ENCODE measurements around the gene ZFAND2B. TPM values are rescaled to one million over a fixed set of nuclear protein-coding genes. Genes with fewer than 3 reads are reported as not detected.

ZFAND2B gene
- total RNA-seq, 1 experiment from 2014 or later: 19.5 TPM

DNA sequence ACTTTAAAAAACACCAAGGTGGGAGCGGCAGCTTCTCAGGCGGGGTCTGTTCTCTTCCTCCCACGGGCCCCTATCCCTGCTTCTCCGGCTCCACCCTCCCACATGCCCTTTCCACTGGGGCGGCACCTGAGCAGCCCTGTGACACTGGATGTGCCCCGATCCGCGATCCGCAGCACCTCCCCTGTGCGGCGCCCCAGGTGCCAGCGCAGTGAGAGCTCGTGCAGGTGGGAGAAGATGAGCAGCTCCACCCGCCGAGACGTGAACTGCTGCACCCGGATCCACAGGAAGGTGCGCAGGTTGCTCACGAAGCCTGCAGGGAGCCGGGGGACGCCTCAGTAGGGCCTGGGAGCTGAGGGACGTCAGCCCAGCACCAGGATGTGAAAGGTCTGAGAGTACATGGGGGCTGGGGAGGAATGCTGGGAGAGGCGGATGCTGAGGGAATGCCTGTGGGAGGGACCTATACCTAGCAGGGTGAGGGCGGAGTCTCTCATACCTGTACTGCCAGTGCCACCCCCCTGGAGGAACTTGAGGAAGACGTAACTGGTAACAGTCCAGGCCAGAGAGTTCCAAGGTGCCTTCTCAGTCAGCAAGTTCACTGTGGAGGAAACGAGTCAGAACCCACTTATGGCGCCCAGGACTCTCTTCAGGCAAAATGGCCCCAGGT is 9.4 kb downstream of the ZFAND2B start:
- H3K27ac Mint-ChIP-seq: no peak overlapping the region; the same call in 1 of the 2 replicates
- H3K36me3 Mint-ChIP-seq: peaks cover 43% of the 10 kb centered on the region
- no peak overlapping the region for H3K4me3 Mint-ChIP-seq
- ChIA-PET POLR2A (interaction anchor here (0.7 kb wide), 1 partner anchor 79 kb away, joined by 3 read pairs; no protein-coding TSS in a partner anchor), CTCF (interaction anchor here (0.9 to 1.4 kb wide), 4 partner anchors 79 to 314 kb away, joined by 3 to 4 read pairs (median 3); no protein-coding TSS in a partner anchor)
- no peaks in the 10 kb centered on the region for H3K27me3 Mint-ChIP-seq (ENCODE audit: low read depth)
- H3K9me3 Mint-ChIP-seq: no peaks in the 10 kb centered on the region
- DNase-seq (ENCODE audit: low spot score) (peak; percentile 27), ATAC-seq (peak; percentile 10)
- peaks cover 25% of the 10 kb centered on the region for H3K4me1 Mint-ChIP-seq
- TF ChIP-seq, protein P1, sequence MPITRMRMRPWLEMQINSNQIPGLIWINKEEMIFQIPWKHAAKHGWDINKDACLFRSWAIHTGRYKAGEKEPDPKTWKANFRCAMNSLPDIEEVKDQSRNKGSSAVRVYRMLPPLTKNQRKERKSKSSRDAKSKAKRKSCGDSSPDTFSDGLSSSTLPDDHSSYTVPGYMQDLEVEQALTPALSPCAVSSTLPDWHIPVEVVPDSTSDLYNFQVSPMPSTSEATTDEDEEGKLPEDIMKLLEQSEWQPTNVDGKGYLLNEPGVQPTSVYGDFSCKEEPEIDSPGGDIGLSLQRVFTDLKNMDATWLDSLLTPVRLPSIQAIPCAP (CRISPR knock-in tag; IDR thresholded peaks at IDR 0.05): no peak
- TF ChIP-seq FOXJ3 (CRISPR knock-in tag; IDR thresholded peaks at IDR 0.05; ENCODE audit: borderline replicate concordance) (no peak), ZNF138 (CRISPR knock-in tag; conservative IDR thresholded peaks at IDR 0.05) (no peak), ESRRA (CRISPR knock-in tag; IDR thresholded peaks at IDR 0.05; ENCODE audit: borderline replicate concordance) (no peak), SMAD4 (CRISPR knock-in tag; IDR thresholded peaks at IDR 0.05) (no peak), PRRX2 (CRISPR knock-in tag; IDR thresholded peaks at IDR 0.05) (no peak), ZBTB21 (CRISPR knock-in tag; IDR thresholded peaks at IDR 0.05; ENCODE audit: borderline replicate concordance) (no peak), TEAD4 (CRISPR knock-in tag; IDR thresholded peaks at IDR 0.05) (no peak)
- TF ChIP-seq, protein P2, sequence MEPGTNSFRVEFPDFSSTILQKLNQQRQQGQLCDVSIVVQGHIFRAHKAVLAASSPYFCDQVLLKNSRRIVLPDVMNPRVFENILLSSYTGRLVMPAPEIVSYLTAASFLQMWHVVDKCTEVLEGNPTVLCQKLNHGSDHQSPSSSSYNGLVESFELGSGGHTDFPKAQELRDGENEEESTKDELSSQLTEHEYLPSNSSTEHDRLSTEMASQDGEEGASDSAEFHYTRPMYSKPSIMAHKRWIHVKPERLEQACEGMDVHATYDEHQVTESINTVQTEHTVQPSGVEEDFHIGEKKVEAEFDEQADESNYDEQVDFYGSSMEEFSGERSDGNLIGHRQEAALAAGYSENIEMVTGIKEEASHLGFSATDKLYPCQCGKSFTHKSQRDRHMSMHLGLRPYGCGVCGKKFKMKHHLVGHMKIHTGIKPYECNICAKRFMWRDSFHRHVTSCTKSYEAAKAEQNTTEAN (CRISPR knock-in tag; IDR thresholded peaks at IDR 0.05): no peak
- TF ChIP-seq, protein P3, sequence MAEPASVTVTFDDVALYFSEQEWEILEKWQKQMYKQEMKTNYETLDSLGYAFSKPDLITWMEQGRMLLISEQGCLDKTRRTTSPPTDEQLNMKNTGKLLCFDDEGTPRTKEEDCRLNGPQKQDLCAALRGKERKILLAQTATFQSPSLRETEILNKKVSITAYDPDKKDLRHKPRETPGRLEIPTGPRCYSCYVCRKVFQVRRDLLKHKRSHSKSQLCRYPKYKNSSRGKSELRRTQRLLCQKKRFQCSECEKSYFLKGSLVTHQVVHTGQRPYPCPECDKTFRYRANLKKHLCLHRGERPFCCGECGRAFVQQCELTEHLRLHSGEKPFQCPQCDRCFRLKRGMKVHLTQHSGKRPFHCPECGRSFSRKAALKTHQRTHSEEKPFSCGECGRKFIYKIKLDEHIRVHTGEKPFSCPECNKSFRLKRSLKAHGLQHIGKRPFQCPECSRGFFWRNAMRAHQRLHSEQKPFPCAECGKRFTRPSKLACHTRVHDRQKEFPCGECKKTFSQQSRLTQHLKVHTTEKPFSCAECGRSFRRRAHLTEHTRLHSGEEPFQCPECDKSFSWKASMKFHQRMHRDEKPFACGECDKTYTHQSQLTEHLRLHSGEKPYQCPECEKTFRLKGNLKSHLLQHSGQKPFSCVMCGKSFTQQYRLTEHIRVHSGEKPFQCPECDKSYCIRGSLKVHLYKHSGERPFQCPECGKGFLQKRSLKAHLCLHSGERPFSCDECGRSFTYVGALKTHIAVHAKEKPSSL (CRISPR knock-in tag; conservative IDR thresholded peaks at IDR 0.05): no peak
- TF ChIP-seq, protein P4, sequence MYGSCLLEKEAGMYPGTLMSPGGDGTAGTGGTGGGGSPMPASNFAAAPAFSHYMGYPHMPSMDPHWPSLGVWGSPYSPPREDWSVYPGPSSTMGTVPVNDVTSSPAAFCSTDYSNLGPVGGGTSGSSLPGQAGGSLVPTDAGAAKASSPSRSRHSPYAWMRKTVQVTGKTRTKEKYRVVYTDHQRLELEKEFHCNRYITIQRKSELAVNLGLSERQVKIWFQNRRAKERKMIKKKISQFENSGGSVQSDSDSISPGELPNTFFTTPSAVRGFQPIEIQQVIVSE (CRISPR knock-in tag; IDR thresholded peaks at IDR 0.05; ENCODE audit: borderline replicate concordance): no peak
- TF ChIP-seq, protein P5, sequence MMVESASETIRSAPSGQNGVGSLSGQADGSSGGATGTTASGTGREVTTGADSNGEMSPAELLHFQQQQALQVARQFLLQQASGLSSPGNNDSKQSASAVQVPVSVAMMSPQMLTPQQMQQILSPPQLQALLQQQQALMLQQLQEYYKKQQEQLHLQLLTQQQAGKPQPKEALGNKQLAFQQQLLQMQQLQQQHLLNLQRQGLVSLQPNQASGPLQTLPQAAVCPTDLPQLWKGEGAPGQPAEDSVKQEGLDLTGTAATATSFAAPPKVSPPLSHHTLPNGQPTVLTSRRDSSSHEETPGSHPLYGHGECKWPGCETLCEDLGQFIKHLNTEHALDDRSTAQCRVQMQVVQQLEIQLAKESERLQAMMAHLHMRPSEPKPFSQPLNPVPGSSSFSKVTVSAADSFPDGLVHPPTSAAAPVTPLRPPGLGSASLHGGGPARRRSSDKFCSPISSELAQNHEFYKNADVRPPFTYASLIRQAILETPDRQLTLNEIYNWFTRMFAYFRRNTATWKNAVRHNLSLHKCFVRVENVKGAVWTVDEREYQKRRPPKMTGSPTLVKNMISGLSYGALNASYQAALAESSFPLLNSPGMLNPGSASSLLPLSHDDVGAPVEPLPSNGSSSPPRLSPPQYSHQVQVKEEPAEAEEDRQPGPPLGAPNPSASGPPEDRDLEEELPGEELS (CRISPR knock-in tag; IDR thresholded peaks at IDR 0.05): no peak
- TF ChIP-seq, protein P6, sequence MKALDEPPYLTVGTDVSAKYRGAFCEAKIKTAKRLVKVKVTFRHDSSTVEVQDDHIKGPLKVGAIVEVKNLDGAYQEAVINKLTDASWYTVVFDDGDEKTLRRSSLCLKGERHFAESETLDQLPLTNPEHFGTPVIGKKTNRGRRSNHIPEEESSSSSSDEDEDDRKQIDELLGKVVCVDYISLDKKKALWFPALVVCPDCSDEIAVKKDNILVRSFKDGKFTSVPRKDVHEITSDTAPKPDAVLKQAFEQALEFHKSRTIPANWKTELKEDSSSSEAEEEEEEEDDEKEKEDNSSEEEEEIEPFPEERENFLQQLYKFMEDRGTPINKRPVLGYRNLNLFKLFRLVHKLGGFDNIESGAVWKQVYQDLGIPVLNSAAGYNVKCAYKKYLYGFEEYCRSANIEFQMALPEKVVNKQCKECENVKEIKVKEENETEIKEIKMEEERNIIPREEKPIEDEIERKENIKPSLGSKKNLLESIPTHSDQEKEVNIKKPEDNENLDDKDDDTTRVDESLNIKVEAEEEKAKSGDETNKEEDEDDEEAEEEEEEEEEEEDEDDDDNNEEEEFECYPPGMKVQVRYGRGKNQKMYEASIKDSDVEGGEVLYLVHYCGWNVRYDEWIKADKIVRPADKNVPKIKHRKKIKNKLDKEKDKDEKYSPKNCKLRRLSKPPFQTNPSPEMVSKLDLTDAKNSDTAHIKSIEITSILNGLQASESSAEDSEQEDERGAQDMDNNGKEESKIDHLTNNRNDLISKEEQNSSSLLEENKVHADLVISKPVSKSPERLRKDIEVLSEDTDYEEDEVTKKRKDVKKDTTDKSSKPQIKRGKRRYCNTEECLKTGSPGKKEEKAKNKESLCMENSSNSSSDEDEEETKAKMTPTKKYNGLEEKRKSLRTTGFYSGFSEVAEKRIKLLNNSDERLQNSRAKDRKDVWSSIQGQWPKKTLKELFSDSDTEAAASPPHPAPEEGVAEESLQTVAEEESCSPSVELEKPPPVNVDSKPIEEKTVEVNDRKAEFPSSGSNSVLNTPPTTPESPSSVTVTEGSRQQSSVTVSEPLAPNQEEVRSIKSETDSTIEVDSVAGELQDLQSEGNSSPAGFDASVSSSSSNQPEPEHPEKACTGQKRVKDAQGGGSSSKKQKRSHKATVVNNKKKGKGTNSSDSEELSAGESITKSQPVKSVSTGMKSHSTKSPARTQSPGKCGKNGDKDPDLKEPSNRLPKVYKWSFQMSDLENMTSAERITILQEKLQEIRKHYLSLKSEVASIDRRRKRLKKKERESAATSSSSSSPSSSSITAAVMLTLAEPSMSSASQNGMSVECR (CRISPR knock-in tag; IDR thresholded peaks at IDR 0.05; ENCODE audit: borderline replicate concordance): no peak
